Measurements from ENCODE around the gene ZNF410.

DNA sequence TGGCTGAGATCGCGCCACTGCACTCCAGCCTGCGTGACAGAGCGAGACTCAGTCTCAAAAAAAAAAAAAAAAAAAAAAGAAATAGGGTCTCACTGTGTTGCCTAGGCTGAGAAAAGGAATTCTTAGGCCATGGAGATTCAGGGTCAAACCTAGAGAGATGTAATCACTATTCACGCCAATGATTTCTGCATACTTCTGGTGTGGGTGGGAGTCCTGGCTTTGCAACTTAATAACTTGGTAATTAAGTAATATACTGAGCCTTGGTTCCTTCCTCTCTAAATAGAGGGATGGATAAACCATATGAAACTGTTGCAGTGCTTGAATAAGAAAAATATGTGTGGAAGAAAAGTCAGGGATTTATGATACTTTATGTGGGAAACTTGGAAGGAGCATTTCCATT lies 2.7 kb downstream of the ZNF410 start:
- TF ChIP-seq POLR2AphosphoS5 (IDR thresholded peaks at IDR 0.05; ENCODE audit: low read depth, low read length) (no peak), TCF7L2 (IDR thresholded peaks at IDR 0.05; ENCODE audit: borderline replicate concordance, extremely low read depth, insufficient read depth, insufficient read length) (no peak), YY1 (IDR thresholded peaks at IDR 0.05; ENCODE audit: extremely low read depth, insufficient replicate concordance, low read depth, low read length) (no peak)

Measured in HCT116 (cell line).